ENCODE measurements around the gene SLC22A23. TPM values are rescaled to one million over a fixed set of nuclear protein-coding genes. Genes with fewer than 3 reads are reported as not detected.
A peak's percentile ranks its signal among the peaks of the same experiment; 100 is the strongest.

SLC22A23 gene
- total and polyA plus RNA-seq, 12 donors, result 2.3 to 18.5 (median 5.3) TPM

DNA sequence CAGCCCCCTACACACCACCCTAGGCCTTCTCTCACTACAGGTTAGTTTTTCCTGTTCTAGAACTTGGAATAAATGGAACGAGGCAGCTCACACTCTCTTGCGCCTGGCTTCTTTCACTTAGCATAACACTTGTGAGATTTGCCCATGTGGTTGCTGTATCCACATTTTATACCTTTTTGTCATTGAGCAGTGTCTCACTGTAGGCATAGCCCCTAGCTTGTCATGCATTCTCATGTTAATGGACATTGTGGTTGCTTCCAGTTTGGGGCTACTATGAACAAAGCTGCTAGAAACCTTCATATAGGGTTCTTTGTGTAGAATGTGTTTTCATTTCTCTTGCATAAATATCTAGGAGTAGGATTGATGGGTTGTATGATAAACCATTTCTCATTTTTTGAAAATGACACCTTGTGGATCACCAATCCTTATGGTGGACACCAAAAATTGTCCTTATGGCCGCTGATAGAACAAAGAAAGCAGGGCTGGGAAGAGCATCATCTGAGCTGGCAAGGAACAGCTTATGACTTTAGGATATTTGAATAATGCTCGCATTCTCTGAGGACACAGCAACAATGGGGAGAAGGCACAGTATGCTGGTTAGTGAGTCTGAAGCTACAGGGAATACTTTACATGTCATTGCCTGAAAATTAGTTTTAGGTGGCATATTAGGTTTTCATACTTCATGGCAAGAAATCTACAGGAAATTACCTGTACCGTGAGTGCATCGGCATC lies 9.8 kb upstream of the SLC22A23 start:
- H3K27ac ChIP-seq, result no peak overlapping the region
- intact Hi-C loops (cut with DNase I), result no loop called here
- WGBS, 4 donors, result 89 to 92% (median 89%) methylated on average over 6 of the region's 6 CpGs
- no peak for DNase-seq
- no peaks in the 10 kb centered on the region for H3K4me1 ChIP-seq (replicated peaks in 1 of 2)
- no peaks in the 10 kb centered on the region for H3K36me3 ChIP-seq (replicated peaks in 1 of 2)
- no peak overlapping the region for H3K4me3 ChIP-seq
- H3K9me3 ChIP-seq (replicated peaks in 1 of 3), result no peaks in the 10 kb centered on the region
- H3K27me3 ChIP-seq, result no peaks in the 10 kb centered on the region
- no peak for TF ChIP-seq POLR2A (IDR thresholded peaks at IDR 0.05)
- TF ChIP-seq, protein P1, sequence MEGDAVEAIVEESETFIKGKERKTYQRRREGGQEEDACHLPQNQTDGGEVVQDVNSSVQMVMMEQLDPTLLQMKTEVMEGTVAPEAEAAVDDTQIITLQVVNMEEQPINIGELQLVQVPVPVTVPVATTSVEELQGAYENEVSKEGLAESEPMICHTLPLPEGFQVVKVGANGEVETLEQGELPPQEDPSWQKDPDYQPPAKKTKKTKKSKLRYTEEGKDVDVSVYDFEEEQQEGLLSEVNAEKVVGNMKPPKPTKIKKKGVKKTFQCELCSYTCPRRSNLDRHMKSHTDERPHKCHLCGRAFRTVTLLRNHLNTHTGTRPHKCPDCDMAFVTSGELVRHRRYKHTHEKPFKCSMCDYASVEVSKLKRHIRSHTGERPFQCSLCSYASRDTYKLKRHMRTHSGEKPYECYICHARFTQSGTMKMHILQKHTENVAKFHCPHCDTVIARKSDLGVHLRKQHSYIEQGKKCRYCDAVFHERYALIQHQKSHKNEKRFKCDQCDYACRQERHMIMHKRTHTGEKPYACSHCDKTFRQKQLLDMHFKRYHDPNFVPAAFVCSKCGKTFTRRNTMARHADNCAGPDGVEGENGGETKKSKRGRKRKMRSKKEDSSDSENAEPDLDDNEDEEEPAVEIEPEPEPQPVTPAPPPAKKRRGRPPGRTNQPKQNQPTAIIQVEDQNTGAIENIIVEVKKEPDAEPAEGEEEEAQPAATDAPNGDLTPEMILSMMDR (IDR thresholded peaks at IDR 0.05), result no peak

DNA sequence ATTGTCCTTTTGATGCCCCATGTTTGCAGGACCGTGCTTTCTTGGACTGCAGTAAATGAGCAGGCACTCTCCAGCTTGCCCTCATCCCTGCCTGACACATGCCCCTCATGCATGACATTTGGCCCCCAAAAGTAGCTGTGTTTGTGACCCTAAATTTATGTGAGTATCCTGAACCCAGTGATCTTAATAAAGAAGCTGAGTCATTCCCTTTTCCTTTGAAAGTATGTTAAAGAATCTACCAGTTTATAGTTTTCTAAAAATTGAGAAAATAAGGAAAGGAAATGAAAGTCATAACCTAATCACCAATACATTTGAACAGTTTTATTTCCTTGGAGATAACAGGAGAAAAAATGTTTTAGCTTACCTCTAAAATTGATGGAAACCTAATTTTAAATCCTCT lies 3.4 kb upstream of the SLC22A23 start:
- H3K27ac ChIP-seq, result no peak overlapping the region
- no peak overlapping the region for H3K4me3 ChIP-seq
- H3K4me1 ChIP-seq (replicated peaks in 1 of 2), result peaks cover 14 to 16% of the 10 kb centered on the region in 2 donors
- no peaks in the 10 kb centered on the region for H3K9me3 ChIP-seq (replicated peaks in 1 of 3)
- TF ChIP-seq POLR2A (IDR thresholded peaks at IDR 0.05), result no peak
- TF ChIP-seq, protein P1 (IDR thresholded peaks at IDR 0.05), result no peak
- H3K36me3 ChIP-seq (replicated peaks in 1 of 2), result no peaks in the 10 kb centered on the region
- no peaks in the 10 kb centered on the region for H3K27me3 ChIP-seq
- no peak for DNase-seq
- 71 to 92% (median 78%) methylated on average over 1 of the region's 1 CpG for WGBS, 4 donors
- intact Hi-C loops (cut with DNase I), result no loop called here

DNA sequence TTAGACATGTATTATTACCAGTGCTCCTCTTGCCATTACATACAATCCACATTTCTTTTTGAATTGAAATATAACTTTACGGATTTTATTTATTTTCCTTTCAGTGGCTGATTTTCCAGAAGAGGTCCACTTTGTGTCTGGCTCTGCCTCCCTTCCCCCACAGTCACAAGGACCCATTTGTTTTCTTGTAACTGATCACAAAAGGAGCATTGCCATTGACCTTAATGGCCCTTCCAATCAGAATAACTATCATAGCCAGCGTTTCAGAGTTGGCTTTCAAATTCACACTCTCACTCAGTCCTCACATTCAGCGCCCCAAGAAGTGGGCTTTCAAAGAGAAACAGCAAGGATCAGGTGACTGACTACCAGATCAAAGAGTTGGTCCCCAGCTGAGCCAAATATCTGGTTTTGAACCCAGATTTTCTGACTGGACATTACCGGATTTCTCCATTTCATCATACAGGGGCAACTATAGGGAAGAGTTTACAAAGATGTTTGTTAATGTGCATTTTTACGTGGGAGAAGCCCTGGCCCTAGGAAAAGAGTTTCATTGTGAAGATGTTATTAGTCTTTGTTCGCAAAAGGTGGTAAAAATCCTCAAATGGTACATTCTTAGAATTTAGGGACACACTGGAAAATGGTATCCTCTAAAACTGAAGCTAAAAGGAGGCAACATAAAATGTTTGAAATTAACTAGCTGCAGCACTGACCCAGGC lies 2.0 kb upstream of the SLC22A23 start:
- intact Hi-C loops (cut with DNase I), result loop anchor here (5.0 kb wide), 2 partner anchors 177 to 182 kb away; no protein-coding TSS in a partner anchor

DNA sequence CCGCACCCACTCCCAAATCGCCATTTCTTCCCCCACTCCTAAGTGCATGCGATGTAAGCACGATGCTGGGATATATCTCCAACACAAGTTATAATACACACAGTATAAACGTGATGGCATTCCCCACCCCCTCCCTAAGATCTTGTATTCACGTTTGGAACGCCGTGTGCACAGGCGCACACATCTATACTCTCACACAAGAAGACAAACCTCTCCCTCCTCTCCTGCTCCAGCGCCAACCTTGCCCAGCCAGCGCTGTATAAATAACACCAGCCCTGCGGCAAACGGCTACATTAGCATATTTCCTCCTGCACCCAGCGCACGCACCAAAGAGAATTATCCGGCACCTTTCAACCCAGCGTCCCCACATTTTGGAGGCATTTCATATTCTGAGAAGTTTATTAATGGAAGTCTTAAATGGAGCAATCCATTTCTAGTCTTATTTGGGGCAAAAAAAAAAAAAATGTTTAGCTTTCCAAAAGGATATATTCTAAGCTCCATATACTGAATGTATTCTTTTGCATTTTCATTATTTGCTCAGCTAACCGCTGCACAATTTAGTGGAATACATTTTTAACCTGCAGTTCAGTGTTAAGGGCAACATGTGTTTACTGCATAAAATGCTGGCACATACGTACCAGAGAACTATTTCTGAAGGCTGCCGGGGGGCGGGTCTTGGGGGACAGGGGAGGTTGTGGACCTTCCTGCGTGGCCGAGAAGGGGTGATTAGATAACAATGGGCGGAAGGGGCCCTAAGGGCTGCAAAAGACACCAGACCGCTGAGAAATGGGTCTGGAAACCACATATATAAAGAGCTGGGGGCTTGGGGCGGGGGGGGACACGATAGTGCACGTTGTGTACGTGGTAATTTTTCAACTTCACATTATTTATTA lies 1.1 kb upstream of the SLC22A23 start:
- 17 to 21% (median 18%) methylated on average over 29 of the region's 29 CpGs for WGBS, 4 donors
- Histone ChIP-seq H3K4me1 (replicated peaks in 1 of 2) (peaks cover 14 to 24% of the 10 kb centered on the region in 2 donors), H3K27ac (no peak overlapping the region), H3K27me3 (no peaks in the 10 kb centered on the region), H3K9me3 (replicated peaks in 1 of 3) (no peaks in the 10 kb centered on the region), H3K36me3 (replicated peaks in 1 of 2) (no peaks in the 10 kb centered on the region), H3K4me3 (peak overlapping the region in 2 of 4 donors; percentile 53 to 64)
- peak in 6 of 7 donors; percentile 31 to 48 (median 36) for DNase-seq
- no peak for TF ChIP-seq POLR2A (IDR thresholded peaks at IDR 0.05)
- TF ChIP-seq, protein P1 (IDR thresholded peaks at IDR 0.05), result no peak
- intact Hi-C loops (cut with DNase I), result loop anchor here (5.0 kb wide), 2 partner anchors 176 to 181 kb away; no protein-coding TSS in a partner anchor

More for the DNA sequence above, 2.0 kb upstream of the SLC22A23 start:
- Histone ChIP-seq H3K4me3 (no peak overlapping the region), H3K4me1 (replicated peaks in 1 of 2) (peaks cover 14 to 24% of the 10 kb centered on the region in 2 donors), H3K9me3 (replicated peaks in 1 of 3) (no peaks in the 10 kb centered on the region), H3K27me3 (no peaks in the 10 kb centered on the region), H3K36me3 (replicated peaks in 1 of 2) (no peaks in the 10 kb centered on the region), H3K27ac (no peak overlapping the region)
- no peak for DNase-seq
- 67 to 78% (median 70%) methylated on average over 6 of the region's 6 CpGs for WGBS, 4 donors
- TF ChIP-seq POLR2A (IDR thresholded peaks at IDR 0.05), result no peak

Measured in adrenal gland (tissue), 12 donors.